HG03378 (cell line): Measurements from ENCODE around the gene GCDH.

ENCODE experiments used
- ATAC-seq: cut with Tn5 transposase; IDR thresholded peaks from one replicate; pipeline ENCODE4 v1.9.1; 2021; ENCODE audit warnings: mild to moderate bottlenecking, moderate library complexity; ENCODE audit not compliant: unreplicated experiment

The GCDH gene

GRCh38 chr19:12938779-12939601, 48.0 kb downstream of the GCDH start:
- no peak for ATAC-seq

- no peak for ATAC-seq
These were observed 49.0 kb downstream of the GCDH start for GRCh38 chr19:12939975-12940423.

GRCh38 chr19:12940897-12941296, 49.9 kb downstream of the GCDH start:
- no peak for ATAC-seq

- ATAC-seq: no peak
These were observed 52.6 kb downstream of the GCDH start for GRCh38 chr19:12943437-12944044.

GRCh38 chr19:12944104-12944674, 53.2 kb downstream of the GCDH start:
- ATAC-seq: no peak

- peak; percentile 66 for ATAC-seq
These were observed 54.6 kb downstream of the GCDH start, which contains the start of gene RAD23A for GRCh38 chr19:12945479-12946091. RAD23A (plus strand) TSS chr19:12945862; CDS start chr19:12945949, 87 bp downstream.

- no peak for ATAC-seq
These were observed 55.2 kb downstream of the GCDH start for GRCh38 chr19:12946092-12946721.

- ATAC-seq: no peak
These were observed 56.0 kb downstream of the GCDH start for GRCh38 chr19:12946731-12947496.

- ATAC-seq: no peak
These were observed 57.0 kb downstream of the GCDH start for GRCh38 chr19:12947702-12948611.

- ATAC-seq: no peak
These were observed 57.8 kb downstream of the GCDH start for GRCh38 chr19:12948612-12949362.
